Stimulated activated CD4-positive, alpha-beta T cell treated with anti-CD3 and anti-CD28 coated beads, Interleukin-1b, Interleukin-23, amount 100 ng/mL, for 48 hours (primary cell): ENCODE results near the gene AGFG2.
A peak's percentile ranks its signal among the peaks of the same experiment; 100 is the strongest.

Experiments
- DNase-seq: peaks from one replicate; pipeline ENCODE4 v3.0.0-alpha.2; 2020

AGFG2 gene

DNA sequence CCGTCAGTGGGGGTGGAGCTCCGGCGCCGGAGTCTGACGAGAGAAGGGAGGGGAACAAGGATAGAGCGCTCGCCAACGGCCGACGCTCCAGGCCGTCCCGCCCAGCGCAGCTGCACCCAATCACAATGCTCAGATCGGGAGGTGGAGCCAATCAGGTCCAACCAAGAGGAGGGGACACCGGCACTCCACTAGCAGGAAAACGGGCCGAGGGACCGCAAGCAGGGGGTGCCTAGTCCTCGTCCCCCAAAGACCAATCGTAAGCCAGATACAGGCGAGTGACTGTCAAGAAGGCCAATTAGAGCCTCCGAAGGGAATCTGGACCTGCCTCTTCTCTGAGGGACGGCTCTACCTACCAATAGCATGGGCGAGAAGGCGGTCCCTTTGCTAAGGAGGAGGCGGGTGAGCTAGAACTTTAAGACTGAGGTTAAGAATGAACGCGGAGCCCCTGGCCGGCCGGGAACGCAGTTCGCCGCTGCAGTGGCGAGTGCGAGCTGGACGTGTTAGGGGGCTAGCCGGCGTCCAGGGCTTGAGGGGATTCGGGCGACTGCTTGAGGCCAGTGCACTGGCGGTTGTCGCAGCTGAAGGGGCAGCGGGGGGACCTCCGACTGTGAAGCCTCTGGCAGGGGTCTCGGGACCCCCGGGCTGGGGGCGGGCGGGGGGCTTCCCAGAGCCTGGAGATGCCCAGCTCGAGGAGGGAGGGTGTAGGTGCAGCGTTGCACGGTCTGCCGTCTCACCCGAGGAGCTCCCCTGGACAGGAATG, 47.4 kb downstream of the AGFG2 start, which contains the start of gene FBXO24:
Gene FBXO24 (plus strand): TSS at position 63 of the 760 bp plus-strand sequence. CDS start 298 bp downstream, at position 361.
- DNase-seq: peak; percentile 100

DNA sequence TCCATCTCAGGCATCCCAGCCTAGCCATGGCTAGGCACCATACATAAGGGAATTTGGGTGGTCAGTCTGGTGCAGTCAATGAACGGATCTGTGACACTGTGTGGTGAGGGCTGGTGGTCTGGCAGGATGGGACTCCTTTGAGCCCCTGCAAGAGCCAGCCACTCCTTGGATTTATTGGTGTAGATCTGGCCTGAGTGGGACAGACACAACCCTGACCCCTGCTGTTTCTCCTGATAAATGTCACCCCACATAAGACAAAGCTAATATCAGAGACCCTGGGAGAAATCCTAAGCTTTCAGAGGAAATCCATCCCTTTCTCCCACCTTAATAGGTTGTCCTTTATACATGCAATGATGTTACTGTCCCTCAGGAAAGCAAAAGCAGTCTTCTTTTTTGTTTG, 49.4 kb downstream of the AGFG2 start:
- DNase-seq: no peak

DNA sequence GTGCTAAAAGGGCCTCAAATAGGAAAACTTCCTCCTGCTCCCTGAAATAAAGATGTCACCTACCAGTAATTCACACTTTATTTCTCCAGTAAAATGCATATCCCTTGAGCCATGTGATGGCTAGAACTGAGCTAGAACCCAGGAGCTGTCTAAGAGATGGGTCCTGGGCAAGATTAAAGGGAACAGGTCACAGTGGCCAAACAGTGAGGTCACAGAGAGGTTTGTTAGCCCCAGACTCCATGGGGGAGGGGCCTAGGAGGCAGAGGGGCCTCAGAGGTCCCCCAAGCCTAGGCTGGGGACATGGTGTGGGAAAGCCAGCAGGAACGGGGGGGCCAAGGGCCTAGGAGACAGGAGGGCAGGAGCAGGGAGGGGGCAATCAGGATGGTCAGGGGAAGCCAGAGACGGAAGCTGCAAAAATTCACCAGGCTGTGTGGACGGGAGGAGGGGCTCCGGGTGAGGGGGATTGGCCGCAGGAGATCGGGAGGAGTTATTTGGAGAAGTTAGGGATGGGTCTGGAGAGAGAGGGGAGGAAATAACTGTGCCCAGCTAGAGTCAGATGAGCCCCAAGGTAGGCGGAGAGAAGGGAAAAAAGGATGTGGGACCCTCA, 50.4 kb downstream of the AGFG2 start:
- no peak for DNase-seq

DNA sequence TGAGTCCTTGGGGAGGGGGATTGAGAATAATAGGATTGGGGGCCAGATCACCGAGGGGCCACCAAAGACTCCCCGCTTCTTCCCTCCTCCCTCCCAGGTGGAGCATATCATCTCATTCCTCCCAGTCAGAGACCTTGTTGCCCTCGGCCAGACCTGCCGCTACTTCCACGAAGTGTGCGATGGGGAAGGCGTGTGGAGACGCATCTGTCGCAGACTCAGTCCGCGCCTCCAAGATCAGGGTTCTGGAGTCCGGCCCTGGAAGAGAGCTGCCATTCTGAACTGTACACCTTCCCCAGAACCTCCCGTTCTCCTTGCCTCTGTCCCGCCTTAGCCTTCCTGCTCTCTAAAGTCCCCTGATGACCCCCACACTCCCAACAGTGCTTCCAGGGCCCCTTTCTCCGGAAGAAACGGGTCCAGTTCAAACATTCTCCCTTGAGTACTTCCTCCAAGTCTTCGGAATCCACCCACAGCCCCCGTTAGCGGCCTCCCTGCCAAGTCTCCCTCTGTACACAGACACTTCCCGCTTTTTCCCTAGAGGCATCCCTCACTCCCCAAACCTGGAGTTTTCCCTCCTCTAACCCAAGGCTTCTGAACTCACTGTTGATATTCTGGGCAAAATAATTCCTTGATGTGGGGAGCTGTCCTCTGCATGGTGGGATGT, 51.2 kb downstream of the AGFG2 start:
- DNase-seq: no peak

DNA sequence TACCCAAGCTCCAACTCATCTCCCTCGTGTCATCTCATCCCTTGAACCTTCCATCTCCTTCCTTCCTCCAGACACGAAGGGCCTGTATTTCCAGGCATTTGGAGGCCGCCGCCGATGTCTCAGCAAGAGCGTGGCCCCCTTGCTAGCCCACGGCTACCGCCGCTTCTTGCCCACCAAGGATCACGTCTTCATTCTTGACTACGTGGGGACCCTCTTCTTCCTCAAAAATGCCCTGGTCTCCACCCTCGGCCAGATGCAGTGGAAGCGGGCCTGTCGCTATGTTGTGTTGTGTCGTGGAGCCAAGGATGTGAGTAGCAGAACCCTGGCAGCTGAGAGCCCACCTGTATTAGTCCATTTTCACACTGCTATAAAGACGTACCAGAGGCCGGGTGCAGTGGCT, 52.6 kb downstream of the AGFG2 start:
- DNase-seq: no peak

DNA sequence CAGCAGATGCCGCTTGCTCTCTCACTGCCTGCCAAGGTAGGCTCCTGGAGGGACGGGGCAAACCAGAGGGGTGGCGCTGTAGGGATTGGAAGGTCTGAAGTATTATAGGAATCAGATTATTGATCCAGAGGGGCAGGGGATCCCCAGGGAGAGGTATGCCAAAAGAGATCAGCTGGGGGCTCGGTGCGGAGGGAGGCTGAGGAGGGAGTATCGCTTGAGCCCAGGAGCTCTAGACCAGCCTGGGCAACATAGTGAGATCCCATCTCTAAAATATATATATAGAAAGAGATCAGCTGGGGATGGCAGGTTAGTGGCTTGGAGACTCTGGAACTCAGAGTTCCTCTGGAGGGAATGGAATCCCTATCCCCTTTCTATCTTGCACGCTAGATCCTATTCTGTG, 56.2 kb downstream of the AGFG2 start:
- no peak for DNase-seq

DNA sequence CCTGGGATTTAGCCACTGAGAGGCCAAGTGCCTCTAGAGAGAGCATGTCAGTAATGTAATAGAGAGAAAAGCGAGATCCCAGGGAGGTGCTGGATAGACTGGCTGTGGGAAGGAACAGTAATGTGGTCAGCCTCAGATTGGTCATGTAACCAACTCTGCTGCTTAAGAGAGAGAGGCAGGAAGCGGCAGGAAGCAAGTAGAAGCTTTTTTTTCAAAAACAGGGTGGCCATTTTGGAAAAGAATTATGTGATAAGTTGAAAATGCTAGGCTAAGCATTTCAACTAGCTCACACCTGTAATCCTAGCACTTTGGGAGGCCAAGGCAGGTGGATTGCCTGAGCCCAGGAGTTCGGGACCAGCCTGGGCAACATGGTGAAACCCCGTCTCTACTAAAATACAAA, 59.4 kb downstream of the AGFG2 start:
- DNase-seq: no peak

DNA sequence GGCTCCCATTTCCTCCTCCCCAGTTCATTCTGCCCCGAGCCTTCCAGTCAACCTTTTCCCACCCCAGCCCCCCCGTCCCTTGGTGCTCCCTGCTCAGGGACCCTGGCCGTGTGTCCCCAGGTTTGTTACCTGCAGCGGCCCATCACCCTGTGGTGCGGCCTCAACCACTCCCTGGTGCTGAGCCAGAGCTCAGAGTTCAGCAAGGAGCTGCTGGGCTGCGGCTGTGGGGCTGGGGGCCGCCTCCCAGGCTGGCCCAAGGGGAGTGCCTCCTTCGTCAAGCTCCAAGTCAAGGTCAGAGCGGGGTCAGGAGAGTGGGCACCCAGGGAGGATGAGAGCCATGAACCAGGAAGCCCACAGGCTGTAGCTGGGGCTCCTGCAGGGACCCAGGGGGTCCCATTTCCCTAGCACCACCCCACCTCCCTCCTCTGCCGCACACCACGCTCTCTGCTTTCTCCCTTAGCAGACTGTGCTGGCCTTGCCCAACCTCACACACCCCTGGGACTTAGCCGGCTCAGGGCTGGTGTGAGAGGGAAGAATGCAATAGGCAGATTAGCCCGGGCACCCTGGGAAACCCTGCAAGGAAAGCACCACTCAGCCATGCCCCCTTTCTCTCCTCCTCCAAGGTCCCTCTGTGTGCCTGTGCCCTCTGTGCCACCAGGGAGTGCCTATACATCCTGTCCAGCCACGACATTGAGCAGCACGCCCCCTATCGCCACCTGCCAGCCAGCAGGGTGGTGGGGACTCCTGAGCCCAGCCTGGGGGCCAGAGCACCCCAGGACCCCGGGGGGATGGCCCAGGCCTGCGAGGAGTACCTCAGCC, 61.1 kb downstream of the AGFG2 start:
- DNase-seq: no peak

DNA sequence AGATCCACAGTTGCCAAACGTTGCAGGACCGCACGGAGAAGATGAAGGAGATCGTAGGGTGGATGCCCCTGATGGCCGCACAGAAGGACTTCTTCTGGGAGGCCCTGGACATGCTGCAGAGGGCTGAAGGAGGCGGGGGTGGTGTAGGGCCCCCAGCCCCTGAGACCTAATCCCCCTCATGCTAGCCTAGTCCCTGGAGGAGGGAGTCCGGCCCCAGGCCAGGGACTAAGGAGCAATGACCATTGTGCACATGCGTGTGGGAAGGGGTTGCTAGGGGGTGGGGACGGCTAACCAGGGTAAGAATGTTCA, 61.7 kb downstream of the AGFG2 start:
- DNase-seq: no peak

DNA sequence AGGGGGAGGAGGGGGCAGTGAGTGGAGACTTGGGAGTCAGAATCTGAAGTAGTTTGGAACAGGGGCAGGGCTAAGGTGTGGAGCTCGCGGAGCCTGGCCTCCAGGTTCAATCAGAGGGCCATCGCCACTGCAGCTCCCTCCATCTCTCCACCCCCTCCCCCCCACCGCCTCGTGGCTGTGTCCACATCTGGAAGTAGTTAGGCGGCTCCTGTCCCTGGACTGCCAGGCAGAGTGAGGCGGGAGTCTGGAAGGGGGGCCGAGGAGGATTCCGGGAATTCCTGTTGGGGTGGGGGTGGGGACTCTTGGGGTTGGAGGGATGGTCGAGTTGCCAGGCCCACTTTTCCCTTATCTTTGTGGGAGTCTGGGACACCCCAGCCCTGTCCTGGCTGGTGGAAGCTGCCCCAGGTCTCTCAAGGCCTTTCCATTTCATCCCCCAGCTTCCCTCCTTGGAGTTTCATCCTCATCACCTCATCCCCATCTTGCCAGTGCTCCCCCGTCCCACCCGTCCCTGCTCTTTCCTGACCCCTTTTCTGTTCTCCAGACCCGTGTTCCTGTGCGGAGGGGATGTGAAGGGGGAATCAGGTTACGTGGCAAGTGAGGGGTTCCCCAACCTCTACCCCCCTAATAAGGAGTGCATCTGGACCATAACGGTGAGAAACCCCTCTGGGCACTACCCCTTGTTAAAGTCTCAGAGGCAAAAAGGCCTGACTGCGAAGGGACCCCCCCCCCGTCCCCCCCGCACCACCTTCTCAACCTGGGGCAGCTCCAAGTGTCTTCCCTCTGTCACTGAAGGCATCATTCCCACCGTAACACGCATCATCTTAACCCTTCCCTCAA, 64.1 kb downstream of the AGFG2 start:
- DNase-seq: no peak

DNA sequence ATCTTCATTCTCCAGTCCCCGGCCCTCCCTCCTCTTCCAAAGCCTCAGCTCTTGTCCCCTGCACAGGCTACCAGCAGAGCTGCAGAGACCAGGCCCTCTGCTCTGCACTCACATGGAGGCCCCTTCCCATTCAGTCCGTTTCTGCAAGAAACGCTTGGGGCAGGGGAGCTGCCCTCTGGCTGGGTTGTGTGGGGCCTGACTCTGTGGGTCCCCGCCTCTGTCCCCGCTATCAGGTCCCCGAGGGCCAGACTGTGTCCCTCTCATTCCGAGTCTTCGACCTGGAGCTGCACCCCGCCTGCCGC, 64.7 kb downstream of the AGFG2 start:
- DNase-seq: no peak

DNA sequence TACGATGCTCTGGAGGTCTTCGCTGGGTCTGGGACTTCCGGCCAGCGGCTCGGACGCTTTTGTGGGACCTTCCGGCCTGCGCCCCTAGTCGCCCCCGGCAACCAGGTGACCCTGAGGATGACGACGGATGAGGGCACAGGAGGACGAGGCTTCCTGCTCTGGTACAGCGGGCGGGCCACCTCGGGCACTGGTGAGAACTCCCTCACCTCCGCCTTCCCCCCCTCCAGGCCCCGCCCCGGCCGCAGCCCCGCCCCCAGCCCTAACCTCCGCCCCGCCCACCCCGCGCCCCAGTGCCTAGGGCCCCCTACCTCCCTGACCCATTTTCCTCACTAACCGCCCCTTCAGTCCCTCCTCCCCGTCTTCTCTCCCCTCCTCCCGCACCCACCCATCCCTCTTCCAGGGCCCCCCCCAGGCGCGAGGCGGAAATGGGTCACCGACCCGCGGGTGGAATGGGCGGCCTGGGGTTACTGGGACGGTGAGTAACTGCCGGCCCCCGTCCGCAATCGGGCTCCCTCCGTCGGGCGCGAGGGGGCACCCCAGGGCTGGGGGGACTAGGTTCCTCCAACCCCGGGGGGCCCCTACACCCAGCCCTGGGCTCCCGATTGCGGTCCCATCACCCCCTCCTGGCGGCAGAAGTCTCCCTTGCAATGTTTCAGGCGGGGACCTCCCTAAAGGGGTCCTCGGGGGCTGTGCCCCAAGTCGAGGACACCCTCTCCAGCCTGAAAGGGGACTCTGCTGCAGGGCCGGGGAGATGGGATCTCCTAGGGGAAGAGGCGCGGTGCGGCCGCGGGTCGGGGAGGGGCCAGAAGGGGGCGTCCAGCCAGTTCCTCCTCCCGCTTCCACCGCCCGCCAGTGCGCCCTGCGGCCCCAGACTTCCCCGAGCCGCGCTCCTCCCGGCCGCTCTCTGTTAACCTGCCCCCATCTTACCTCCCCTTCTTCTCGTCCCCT, 65.3 kb downstream of the AGFG2 start:
- peak; percentile 66 for DNase-seq

DNA sequence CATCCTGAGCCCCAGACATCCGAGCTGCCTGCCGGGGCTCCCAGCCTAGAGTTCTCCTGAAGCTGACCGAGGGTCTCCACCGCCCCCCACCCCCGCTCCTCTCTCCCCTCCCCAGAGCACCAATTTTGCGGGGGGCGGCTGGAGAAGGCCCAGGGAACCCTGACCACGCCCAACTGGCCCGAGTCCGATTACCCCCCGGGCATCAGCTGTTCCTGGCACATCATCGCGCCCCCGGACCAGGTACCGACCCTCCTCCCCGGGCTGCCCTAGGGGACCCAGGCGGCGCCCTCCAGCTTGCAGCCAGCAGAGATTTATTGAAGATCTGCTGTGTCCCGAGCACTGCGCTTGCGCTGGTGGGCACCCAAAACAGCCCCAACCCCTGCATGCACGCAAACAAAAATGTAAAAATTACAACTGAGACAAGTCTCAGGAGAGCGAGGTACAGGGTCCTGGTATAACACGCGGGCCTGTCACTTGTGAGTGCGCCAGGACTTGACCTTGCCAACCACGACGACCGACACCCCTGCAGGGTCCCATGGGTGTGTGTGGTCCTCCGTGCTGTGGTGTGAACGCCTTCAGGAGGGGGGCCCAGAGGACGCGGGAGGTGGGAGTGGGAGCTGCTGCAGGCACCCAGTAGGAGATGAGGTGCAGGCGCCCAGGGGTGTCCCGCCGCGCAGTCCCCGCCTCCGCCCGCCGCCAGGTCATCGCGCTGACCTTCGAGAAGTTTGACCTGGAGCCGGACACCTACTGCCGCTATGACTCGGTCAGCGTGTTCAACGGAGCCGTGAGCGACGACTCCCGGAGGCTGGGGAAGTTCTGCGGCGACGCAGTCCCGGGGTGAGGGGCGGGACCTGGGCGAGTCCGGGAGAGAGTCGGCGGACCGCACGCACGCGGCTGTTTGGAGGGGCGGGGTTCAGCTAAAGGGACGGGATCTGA, 66.2 kb downstream of the AGFG2 start:
- no peak for DNase-seq

DNA sequence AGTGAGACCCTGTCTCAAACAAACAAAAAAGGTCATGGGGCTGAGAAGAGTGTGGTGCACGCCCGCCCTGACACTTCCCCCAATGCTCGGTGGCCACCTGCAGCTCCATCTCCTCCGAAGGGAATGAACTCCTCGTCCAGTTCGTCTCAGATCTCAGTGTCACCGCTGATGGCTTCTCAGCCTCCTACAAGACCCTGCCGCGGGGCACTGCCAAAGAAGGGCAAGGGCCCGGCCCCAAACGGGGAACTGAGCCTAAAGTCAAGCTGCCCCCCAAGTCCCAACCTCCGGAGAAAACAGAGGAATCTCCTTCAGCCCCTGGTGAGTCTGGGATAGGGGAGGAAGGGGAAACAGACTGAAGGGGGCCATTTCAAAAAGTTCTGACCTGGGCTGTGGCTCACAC, 67.3 kb downstream of the AGFG2 start:
- no peak for DNase-seq

DNA sequence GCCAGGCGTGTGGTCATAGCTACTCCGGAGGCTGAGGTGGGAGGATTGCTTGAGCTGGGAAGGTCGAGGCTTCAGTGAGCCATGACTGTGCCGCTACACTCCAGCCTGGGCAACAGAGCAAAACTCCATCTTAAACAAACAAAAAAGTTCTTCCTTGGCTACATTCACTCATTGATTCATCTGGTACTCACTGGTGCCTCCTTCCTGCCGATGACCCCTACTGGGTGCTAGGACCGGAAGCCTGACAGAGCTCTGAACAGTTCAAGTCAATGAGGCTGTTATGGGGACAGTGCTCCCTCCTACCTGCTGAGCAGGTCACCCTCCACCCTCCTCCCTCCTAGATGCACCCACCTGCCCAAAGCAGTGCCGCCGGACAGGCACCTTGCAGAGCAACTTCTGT, 68.1 kb downstream of the AGFG2 start:
- DNase-seq: no peak

DNA sequence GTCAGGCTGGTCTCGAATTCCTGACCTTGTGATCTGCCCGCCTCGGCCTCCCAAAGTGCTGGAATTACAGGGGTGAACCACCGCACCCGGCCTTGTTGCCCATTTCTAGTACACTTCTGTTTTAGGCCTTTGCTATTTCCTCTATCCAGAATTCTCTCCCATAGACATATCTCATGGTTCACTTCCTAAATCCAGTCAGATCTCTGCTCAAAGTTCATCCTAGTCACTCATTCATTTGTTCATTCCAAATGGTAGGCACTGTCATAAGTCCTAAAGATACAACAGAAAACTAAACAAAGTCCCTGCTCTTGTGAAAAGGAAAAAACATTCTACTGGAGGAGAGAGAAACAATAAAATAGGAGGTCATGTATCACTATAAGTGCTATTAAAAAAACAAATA, 71.0 kb downstream of the AGFG2 start:
- no peak for DNase-seq

DNA sequence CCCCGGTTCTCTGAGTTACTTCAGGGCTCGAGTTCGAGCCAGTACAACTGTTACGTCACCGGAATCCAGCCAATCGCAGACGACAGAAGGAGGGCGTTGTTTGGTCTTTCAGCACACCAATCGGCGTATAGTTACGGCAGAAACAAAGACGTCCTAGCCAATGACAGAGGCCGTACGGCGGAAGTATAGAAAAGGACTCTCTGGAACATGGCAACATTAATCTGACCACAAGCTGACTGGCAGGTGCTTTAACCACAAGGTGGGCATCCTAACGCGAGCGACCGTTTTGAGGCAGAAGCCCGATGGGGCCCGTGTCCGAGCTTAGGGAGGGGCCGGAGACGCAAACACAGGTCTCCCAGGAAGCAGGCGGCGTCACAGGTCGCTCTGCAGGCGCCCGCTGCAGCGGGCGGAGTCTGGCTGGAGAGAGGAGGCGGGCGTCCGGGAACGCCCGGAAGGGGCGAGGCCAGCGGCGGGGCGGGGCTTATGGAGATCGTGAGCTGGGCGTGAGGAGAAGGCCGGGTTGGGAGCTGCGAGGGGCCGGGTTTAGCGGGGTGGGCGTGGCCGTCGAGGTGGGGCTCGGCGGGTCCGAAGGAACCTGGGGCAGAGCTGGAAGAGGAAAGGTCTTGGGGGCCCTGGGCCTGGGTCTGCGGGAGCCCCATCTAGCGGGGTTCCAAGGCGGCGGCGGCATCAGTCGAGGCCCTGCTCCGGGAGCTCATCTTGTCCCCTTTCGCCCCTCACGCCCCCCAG, 73.2 kb downstream of the AGFG2 start, which contains the start of gene MOSPD3:
Gene MOSPD3 (plus strand): TSS at position 558 of the 747 bp plus-strand sequence. CDS start 252 bp downstream, outside the sequence.
- DNase-seq: peak; percentile 98

DNA sequence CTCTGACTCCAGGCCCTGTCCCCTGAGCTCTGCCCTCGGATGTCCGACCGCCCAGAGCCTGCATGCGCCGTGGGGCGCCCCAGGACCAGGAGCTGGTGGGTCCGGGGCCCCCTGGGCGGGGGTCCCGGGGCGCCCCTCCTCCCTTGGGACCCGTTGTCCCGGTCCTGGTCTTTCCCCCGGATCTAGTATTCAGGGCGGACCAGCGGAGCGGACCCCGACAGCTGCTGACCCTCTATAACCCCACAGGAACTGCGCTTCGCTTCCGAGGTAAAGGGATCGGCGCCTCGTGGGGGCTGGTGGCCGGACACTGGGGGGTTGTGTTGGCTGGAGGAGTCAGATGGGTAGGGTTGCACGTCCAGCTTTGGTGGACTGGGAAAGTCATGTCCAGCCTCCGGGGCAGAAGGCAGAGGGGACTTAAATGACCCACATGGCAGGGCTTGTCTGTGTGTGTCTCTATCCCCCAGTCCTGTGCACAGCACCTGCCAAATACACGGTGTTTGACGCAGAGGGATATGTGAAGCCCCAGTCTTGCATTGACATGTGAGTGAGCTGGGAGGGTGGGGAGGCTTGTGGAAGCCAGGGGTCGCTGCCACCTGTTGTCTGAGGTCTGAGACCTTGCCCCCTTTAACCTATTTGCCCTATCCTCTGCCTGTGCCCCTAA, 73.9 kb downstream of the AGFG2 start:
- DNase-seq: no peak
